Neural progenitor cell (in vitro differentiated cells): Measurements from ENCODE around the gene ZNF860. TPM values are rescaled to one million over a fixed set of nuclear protein-coding genes. Genes with fewer than 3 reads are reported as not detected.

Experiments used
- DNase-seq: peaks from one replicate; pipeline ENCODE4 v3.0.0-alpha.2; 2016; ENCODE audit warnings: low spot score
- H2AFZ ChIP-seq: fragments of 200-600 bp; sonication (generic); replicated peaks from 2 replicates; pipeline ENCODE4 v1.6.1; 2016; ENCODE audit warnings: antibody characterized with exemption
- H3F3A ChIP-seq: fragments of 200-600 bp; sonication (generic); 2 replicates; pipeline ENCODE4 v1.6.1; 2016; ENCODE audit warnings: antibody characterized with exemption, low read depth
- H3K27ac ChIP-seq: fragments of 200-600 bp; sonication (generic); 2 replicates; pipeline ENCODE4 v1.5.1; 2016; ENCODE audit warnings: mild to moderate bottlenecking
- H3K27me3 ChIP-seq: fragments of 200-600 bp; sonication (generic); 2 replicates; pipeline ENCODE4 v1.6.1; 2016; ENCODE audit warnings: mild to moderate bottlenecking, moderate library complexity
- H3K36me3 ChIP-seq: fragments of 200-600 bp; sonication (generic); 2 replicates; pipeline ENCODE4 v1.5.1; 2016
- H3K4me1 ChIP-seq: fragments of 200-600 bp; sonication (generic); 2 replicates; pipeline ENCODE4 v1.6.1; 2016; ENCODE audit warnings: mixed run types
- H3K4me2 ChIP-seq: fragments of 200-600 bp; sonication (generic); 2 replicates; pipeline ENCODE4 v1.6.1; 2016
- H3K4me3 ChIP-seq: fragments of 200-600 bp; sonication (generic); 2 replicates; pipeline ENCODE4 v1.5.1; 2016
- H3K79me2 ChIP-seq: fragments of 200-600 bp; sonication (generic); 2 replicates; pipeline ENCODE4 v1.6.1; 2016; ENCODE audit warnings: low read depth
- H3K9ac ChIP-seq: fragments of 200-600 bp; sonication (generic); 2 replicates; pipeline ENCODE4 v1.6.1; 2016
- H3K9me3 ChIP-seq: fragments of 200-600 bp; sonication (generic); 2 replicates; pipeline ENCODE4 v1.5.1; 2016; ENCODE audit warnings: low read depth
- H4K20me1 ChIP-seq: fragments of 200-600 bp; sonication (generic); 2 replicates; pipeline ENCODE4 v1.6.1; 2016; ENCODE audit warnings: low read depth
- H3K27ac Mint-ChIP-seq: 3 replicates; pipeline ENCODE4 v1.8.0; 2021; ENCODE audit warnings: mixed read lengths
- H3K27me3 Mint-ChIP-seq: 2 replicates; pipeline ENCODE4 v1.8.0; 2022; ENCODE audit warnings: low read depth, mild to moderate bottlenecking, inconsistent platforms, moderate library complexity, mixed read lengths; ENCODE audit not compliant: insufficient read depth
- H3K36me3 Mint-ChIP-seq: 3 replicates; pipeline ENCODE4 v1.8.0; 2021; ENCODE audit warnings: mixed read lengths
- H3K4me1 Mint-ChIP-seq: 3 replicates; pipeline ENCODE4 v1.8.0; 2021; ENCODE audit warnings: mixed read lengths
- H3K4me3 Mint-ChIP-seq: 3 replicates; pipeline ENCODE4 v1.8.0; 2021; ENCODE audit warnings: mild to moderate bottlenecking, moderate library complexity, mixed read lengths
- H3K9me3 Mint-ChIP-seq: 3 replicates; pipeline ENCODE4 v1.8.0; 2020; ENCODE audit warnings: mixed read lengths
- EZH2 ChIP-seq: fragments of 200-600 bp; sonication (generic); IDR thresholded peaks from 2 replicates; pipeline ENCODE4 v1.6.1; 2017; ENCODE audit warnings: antibody characterized with exemption, mild to moderate bottlenecking, moderate library complexity
- EZH2phosphoT487 ChIP-seq: fragments of 200-600 bp; sonication (generic); IDR thresholded peaks from 2 replicates; pipeline ENCODE4 v1.6.1; 2017; ENCODE audit warnings: antibody characterized with exemption
- total RNA-seq: library from RNA; depleted of rRNA; stranded (reverse); fragments of >200 nt; gene quantifications from 2 replicates; pipeline ENCODE4 v1.2.3, GENCODE V29; 2015; ENCODE audit warnings: low replicate concordance
- TF ChIP-seq, protein P1 (sequence below): fragments of 200-600 bp; sonication (generic); IDR thresholded peaks from 2 replicates; pipeline ENCODE4 v1.5.1; 2017; ENCODE audit warnings: antibody characterized with exemption, mild to moderate bottlenecking

The ZNF860 gene
- total RNA-seq, 1 donor from 2014 or later: 0.43 TPM

DNA sequence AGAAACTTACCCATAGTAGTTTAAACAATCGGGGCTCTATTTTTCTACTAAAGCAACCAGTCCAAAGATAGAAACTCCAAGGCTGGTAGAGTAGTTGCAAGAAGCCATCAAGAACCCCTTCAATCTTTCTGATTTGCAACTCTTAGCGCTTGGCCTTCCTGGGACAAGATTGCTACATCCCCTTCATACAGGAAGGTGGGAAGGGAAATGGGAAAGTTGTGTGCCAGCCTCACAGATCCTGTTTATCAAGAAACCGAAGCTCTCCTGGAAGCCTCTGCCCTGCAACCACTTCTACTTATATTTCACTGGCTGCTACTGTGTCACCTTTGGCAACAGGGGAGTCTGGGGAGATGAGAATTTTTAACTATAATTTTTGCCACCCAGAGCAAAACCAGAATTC, 46.7 kb upstream of the ZNF860 start:
- Histone ChIP-seq H3K27ac (no peak overlapping the region), H3K79me2 (no peaks in the 10 kb centered on the region), H3K4me1 (peaks cover 5% of the 10 kb centered on the region), H4K20me1 (no peaks in the 10 kb centered on the region), H3K27me3 (no peaks in the 10 kb centered on the region), H3K9ac (no peak overlapping the region), H3K9me3 (no peaks in the 10 kb centered on the region), H2AFZ (no peak overlapping the region), H3K36me3 (no peaks in the 10 kb centered on the region), H3K4me2 (no peak overlapping the region), H3F3A (no peaks in the 10 kb centered on the region), H3K4me3 (no peak overlapping the region)
- Mint-ChIP-seq H3K27ac (no peak overlapping the region), H3K4me1 (no peaks in the 10 kb centered on the region), H3K36me3 (no peaks in the 10 kb centered on the region), H3K27me3 (no peaks in the 10 kb centered on the region), H3K9me3 (no peaks in the 10 kb centered on the region), H3K4me3 (no peak overlapping the region)
- no peak for DNase-seq
- TF ChIP-seq EZH2 (no peak), EZH2phosphoT487 (no peak)
- TF ChIP-seq, protein P1, sequence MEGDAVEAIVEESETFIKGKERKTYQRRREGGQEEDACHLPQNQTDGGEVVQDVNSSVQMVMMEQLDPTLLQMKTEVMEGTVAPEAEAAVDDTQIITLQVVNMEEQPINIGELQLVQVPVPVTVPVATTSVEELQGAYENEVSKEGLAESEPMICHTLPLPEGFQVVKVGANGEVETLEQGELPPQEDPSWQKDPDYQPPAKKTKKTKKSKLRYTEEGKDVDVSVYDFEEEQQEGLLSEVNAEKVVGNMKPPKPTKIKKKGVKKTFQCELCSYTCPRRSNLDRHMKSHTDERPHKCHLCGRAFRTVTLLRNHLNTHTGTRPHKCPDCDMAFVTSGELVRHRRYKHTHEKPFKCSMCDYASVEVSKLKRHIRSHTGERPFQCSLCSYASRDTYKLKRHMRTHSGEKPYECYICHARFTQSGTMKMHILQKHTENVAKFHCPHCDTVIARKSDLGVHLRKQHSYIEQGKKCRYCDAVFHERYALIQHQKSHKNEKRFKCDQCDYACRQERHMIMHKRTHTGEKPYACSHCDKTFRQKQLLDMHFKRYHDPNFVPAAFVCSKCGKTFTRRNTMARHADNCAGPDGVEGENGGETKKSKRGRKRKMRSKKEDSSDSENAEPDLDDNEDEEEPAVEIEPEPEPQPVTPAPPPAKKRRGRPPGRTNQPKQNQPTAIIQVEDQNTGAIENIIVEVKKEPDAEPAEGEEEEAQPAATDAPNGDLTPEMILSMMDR: no peak

DNA sequence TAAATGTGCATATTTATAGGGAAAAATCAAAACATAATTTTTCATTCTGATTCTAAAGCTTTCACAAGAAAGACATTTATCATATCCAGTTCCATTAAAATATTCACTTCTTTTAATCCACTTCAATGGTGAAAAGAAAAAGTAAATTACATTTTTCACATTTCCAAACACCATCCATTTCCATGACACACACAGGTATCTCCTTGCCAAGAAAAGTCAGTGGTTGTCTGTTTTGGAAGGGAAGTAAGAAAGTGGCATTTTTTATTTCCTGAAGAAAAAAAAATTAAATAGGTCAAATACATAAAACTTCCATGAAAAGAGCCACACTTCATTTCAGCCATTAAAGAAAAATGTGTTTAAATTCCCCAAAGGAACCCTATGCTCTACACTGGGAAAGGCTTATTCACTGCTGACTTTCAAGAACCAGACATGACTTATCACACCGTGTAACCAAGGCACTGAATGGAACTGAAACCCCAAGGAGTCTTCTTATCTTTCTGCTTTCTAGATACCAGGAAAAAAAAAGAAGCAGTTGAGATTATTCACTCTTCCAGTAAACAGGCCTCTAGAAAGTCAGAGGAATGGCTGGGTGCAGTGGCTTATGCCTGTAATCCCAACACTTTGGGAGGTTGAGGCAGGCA, 45.0 kb upstream of the ZNF860 start:
- H3K9me3 Mint-ChIP-seq: no peaks in the 10 kb centered on the region
- Histone ChIP-seq H3K9ac (no peak overlapping the region), H3K4me3 (no peak overlapping the region), H3K9me3 (no peaks in the 10 kb centered on the region), H3K27ac (no peak overlapping the region), H4K20me1 (no peaks in the 10 kb centered on the region), H3K36me3 (no peaks in the 10 kb centered on the region), H3K79me2 (no peaks in the 10 kb centered on the region), H3K27me3 (no peaks in the 10 kb centered on the region), H2AFZ (no peak overlapping the region), H3K4me1 (peaks cover 7% of the 10 kb centered on the region), H3K4me2 (no peak overlapping the region), H3F3A (peaks cover 2% of the 10 kb centered on the region)
- DNase-seq: no peak
- TF ChIP-seq, protein P1: no peak
- no peak for TF ChIP-seq EZH2
- TF ChIP-seq EZH2phosphoT487: no peak
- H3K27me3 Mint-ChIP-seq: no peaks in the 10 kb centered on the region
- no peak overlapping the region for H3K27ac Mint-ChIP-seq
- H3K36me3 Mint-ChIP-seq: no peaks in the 10 kb centered on the region
- no peaks in the 10 kb centered on the region for H3K4me1 Mint-ChIP-seq
- no peak overlapping the region for H3K4me3 Mint-ChIP-seq

DNA sequence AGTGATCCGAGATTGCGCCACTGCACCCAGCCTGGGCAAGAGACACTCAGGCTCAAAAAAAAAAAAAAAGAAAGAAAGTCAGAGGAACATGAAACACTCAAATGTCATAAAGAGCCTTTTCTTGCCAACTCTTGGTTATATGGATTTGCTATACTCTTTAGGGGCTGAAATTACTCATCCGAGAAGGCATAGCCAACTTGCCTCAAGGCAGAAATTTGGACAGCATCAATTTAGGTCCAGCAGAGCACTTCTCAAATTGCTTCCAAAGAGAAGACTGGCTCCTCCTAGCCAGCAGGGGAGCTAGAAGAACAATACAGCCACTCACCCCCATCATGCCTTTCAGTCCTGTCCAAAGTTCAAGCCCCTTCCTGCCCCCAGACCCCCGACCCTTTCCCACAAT, 44.3 kb upstream of the ZNF860 start:
- Histone ChIP-seq H3K9ac (no peak overlapping the region), H3K79me2 (no peaks in the 10 kb centered on the region), H3K27ac (no peak overlapping the region), H3K4me2 (no peak overlapping the region), H3K36me3 (no peaks in the 10 kb centered on the region), H4K20me1 (no peaks in the 10 kb centered on the region), H3K9me3 (no peaks in the 10 kb centered on the region), H2AFZ (no peak overlapping the region), H3K27me3 (no peaks in the 10 kb centered on the region), H3F3A (peaks cover 4% of the 10 kb centered on the region), H3K4me3 (no peak overlapping the region), H3K4me1 (peaks cover 10% of the 10 kb centered on the region)
- Mint-ChIP-seq H3K27me3 (no peaks in the 10 kb centered on the region), H3K4me1 (no peaks in the 10 kb centered on the region), H3K9me3 (no peaks in the 10 kb centered on the region), H3K36me3 (no peaks in the 10 kb centered on the region), H3K4me3 (no peak overlapping the region), H3K27ac (no peak overlapping the region)
- TF ChIP-seq EZH2: no peak
- no peak for TF ChIP-seq EZH2phosphoT487
- TF ChIP-seq, protein P1: no peak
- DNase-seq: no peak
